NT2/D1 (cell line): ENCODE results near the gene ERMARD.

ENCODE experiments used
- SUZ12 ChIP-seq: IDR thresholded peaks from 2 replicates; pipeline ENCODE4 v1.6.1; 2011; ENCODE audit not compliant: insufficient read length, insufficient read depth; ENCODE audit errors: extremely low read depth
- YY1 ChIP-seq: IDR thresholded peaks from 2 replicates; pipeline ENCODE4 v1.6.1; 2011; ENCODE audit not compliant: insufficient read length, insufficient read depth
- ZNF274 ChIP-seq: IDR thresholded peaks from 2 replicates; pipeline ENCODE4 v1.6.1; 2011; ENCODE audit warnings: mild to moderate bottlenecking, low read depth, low read length

GRCh38 chr6:169714595-169714994, 36.8 kb upstream of the ERMARD start:
- TF ChIP-seq ZNF274 (no peak), YY1 (no peak), SUZ12 (no peak)
